ENCODE results near the gene AIP.
"Not testable (repeated sequence)": the region's sequence is repeated elsewhere in the genome, so short reads cannot be mapped to it uniquely, and the experiment has no call there.

The AIP gene

DNA sequence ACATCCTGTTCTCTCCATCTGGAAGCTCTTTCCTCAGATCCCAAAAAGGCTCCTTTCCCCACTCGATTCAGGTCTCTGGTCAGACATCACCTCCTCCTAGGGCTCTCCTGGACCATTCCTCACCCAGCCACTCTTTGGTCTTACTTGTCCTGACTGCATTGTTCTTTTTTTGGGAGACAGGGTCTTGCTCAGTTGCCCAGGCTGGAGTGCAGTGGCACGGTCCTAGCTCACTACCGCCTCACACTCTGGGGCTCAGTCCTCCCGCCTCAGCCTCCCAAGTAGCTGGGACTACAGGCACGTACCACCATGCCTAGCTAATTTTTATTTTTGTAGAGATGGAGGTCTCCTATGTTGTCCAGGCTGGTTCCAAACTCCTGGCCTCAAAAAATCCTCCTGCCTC lies 37.3 kb upstream of the AIP start:
- no peak for DNase-seq
- in situ Hi-C loops (cut with MboI; ENCODE audit: low pct_unique_long_range_greater_than_20kb, low sequenced_read_pairs), result no loop called here

GRCh38 chr11:67448220-67448609 lies 34.6 kb upstream of the AIP start:
- in situ Hi-C loops (cut with MboI; ENCODE audit: low pct_unique_long_range_greater_than_20kb, low sequenced_read_pairs), result no loop called here

GRCh38 chr11:67449116-67449844 lies 33.5 kb upstream of the AIP start:
- peak; percentile 59 for DNase-seq
- in situ Hi-C loops (cut with MboI; ENCODE audit: low pct_unique_long_range_greater_than_20kb, low sequenced_read_pairs), result no loop called here

More at GRCh38 chr11:67448220-67448609, 34.6 kb upstream of the AIP start:
- no peak for DNase-seq

- no peak for DNase-seq
- in situ Hi-C loops (cut with MboI; ENCODE audit: low pct_unique_long_range_greater_than_20kb, low sequenced_read_pairs), result no loop called here
These were observed 31.8 kb upstream of the AIP start for GRCh38 chr11:67450796-67451657.

DNA sequence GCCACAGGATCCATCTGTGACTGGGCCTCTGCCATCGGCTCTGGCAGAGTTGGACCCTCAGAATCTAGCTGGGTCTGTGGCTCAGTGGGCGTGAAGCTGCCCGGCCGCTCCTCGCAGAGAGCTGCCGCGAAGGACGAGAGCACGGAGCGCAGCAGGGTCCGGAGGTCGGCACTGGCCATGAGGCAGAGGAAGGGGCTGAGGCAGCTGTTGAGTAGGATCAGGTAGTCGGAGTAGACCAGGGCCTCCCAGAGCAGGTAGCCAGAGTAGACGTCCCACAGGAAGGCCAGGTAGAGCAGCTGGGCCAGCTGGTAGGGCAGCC lies 31.2 kb upstream of the AIP start:
- DNase-seq, result no peak
- in situ Hi-C loops (cut with MboI; ENCODE audit: low pct_unique_long_range_greater_than_20kb, low sequenced_read_pairs), result no loop called here

GRCh38 chr11:67452141-67452952 lies 30.5 kb upstream of the AIP start, which contains the start of gene GPR152:
Gene GPR152 (minus strand): TSS chr11:67452729. CDS start chr11:67452724, 5 bp downstream.
- no peak for DNase-seq
- in situ Hi-C loops (cut with MboI; ENCODE audit: low pct_unique_long_range_greater_than_20kb, low sequenced_read_pairs), result no loop called here

GRCh38 chr11:67453816-67454732 lies 28.8 kb upstream of the AIP start:
- in situ Hi-C loops (cut with MboI; ENCODE audit: low pct_unique_long_range_greater_than_20kb, low sequenced_read_pairs), result no loop called here
- DNase-seq, result no peak

GRCh38 chr11:67455054-67455453 lies 27.8 kb upstream of the AIP start, which contains the start of gene CABP4:
Gene CABP4 (plus strand): TSS chr11:67455354. CDS start chr11:67455424, 70 bp downstream.
- in situ Hi-C loops (cut with MboI; ENCODE audit: low pct_unique_long_range_greater_than_20kb, low sequenced_read_pairs), result no loop called here
- no peak for DNase-seq

DNA sequence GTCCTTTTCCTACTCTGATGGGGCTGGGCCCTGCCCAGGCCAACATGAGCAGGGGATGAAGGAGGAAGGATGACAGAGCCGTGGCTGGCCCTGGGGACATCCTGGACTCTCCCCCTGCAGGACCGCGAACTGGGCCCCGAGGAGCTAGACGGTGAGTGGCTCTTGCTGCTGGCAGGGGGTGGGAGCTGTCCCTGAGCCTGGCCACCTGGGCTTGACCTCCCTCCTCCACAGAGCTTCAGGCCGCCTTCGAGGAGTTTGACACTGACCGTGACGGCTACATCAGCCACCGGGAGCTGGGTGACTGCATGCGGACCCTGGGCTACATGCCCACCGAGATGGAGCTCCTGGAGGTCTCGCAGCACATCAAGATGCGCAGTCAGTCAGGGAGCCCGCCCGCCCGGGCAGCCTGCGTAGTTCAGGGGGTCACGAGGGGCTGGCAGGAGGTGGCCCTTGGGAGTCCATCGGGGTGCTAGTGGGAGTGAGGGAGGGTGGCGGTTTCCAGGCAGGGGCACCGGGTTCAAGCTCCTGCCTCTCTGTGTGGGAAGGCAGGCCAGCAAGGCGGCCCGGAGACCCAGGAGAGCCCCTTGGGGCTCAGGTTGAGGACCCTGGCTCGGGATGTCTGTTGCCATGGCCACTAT lies 26.6 kb upstream of the AIP start:
- in situ Hi-C loops (cut with MboI; ENCODE audit: low pct_unique_long_range_greater_than_20kb, low sequenced_read_pairs), result no loop called here
- DNase-seq, result no peak

DNA sequence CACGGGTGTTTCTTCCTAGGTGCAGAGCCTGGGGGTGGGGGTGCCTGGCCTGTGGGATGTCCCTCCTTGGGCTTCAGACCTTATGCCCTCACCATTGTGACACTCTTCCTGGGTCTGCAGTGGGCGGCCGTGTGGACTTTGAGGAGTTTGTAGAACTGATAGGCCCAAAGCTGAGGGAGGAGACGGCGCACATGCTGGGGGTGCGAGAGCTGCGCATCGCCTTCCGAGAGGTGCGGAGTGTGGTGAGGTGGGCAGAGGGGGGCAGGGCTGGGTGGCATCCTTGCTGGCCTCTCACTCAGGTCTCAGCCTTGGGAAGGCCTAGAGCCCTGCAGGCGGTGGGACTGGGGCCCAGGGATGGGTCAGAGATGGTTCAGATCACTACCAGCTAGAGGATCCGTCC lies 25.4 kb upstream of the AIP start:
- in situ Hi-C loops (cut with MboI; ENCODE audit: low pct_unique_long_range_greater_than_20kb, low sequenced_read_pairs), result no loop called here
- DNase-seq, result no peak

GRCh38 chr11:67458266-67458665 lies 24.6 kb upstream of the AIP start:
- in situ Hi-C loops (cut with MboI; ENCODE audit: low pct_unique_long_range_greater_than_20kb, low sequenced_read_pairs), result no loop called here
- no peak for DNase-seq

DNA sequence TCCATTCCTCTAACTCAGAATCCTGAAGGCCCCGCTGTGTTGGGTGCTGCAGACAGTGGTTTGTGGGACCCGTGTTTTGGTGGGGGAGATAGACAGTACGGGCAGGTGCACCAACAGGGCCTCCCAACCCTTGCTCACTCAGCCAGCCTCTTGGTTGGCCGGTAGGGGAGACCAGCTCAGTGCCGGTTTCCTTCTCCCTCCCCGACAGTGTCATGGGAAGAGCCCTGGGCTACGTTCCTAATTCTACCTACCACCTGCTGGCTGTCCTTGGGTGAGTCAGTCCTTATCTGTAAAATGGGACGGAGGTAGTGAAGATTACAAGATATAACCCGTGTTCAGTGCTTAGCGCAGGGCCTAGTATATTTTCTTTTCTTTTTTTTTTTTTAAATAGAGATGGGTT lies 19.6 kb upstream of the AIP start:
- DNase-seq, result no peak
- in situ Hi-C loops (cut with MboI; ENCODE audit: low pct_unique_long_range_greater_than_20kb, low sequenced_read_pairs), result no loop called here

GRCh38 chr11:67463680-67464410 lies 19.0 kb upstream of the AIP start:
- DNase-seq, result peak; percentile 57
- in situ Hi-C loops (cut with MboI; ENCODE audit: low pct_unique_long_range_greater_than_20kb, low sequenced_read_pairs), result no loop called here

DNA sequence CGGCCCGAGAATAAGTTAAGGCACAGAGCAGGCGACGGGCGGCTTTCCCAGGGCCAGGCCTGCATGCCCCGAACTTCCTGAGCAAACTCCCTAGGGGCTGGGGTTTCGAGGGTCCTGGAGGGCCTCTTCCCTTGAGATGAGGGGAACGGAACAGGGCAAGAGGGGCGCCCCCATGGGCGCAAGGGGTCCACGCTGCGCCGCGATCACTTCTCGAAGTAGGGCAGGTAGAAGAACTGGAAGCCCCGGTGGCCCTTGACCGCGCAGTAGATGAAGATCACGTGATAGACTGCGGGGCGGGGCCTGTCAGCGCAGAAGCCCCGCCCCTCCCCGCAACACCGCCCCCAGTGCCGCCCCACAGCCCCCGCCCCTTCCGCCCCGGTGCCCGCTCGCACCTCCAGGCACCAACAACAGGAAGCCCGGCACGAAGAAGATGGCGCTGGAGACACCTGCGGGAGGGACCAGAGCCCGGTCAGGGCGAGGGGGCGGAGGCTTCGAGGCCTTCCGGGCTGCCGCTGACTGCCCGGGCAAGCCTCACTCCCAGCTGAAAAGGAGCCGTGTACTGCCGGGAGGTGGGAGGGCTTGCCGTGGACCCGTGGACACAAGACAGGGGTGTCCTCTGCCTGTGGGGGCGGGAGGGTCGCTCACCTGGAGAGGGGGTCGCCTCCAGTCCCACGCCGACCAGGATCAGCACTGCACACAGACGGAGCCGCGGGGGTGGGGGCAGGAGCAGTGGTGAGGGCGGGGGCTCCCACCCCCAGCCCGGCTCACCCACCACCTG lies 18.2 kb upstream of the AIP start:
- in situ Hi-C loops (cut with MboI; ENCODE audit: low pct_unique_long_range_greater_than_20kb, low sequenced_read_pairs), result no loop called here
- DNase-seq, result peak; percentile 82

GRCh38 chr11:67465189-67465510 lies 17.7 kb upstream of the AIP start:
- in situ Hi-C loops (cut with MboI; ENCODE audit: low pct_unique_long_range_greater_than_20kb, low sequenced_read_pairs), result no loop called here
- no peak for DNase-seq

DNA sequence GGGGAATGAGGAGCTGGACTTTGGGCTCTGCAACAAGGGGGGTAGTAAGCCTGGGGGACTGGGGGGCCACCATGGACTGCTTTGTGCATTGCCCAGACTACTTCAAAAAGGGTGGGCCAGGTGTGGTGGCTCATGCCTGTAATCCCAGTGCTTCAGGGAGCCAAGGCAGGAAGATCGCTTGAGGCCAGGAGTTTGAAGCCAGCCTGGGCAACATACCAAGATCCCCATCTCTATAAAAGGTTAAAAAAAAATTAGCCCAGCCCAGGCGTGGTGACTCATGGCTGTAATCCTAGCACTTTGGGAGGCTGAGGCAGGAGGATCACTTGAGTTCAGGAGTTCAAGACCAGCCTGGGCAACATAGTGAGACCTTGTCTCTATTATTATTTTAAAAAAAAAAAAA lies 17.3 kb upstream of the AIP start:
- DNase-seq; in situ Hi-C loops (cut with MboI; ENCODE audit: low pct_unique_long_range_greater_than_20kb, low sequenced_read_pairs): not testable (repeated sequence)

- no peak for DNase-seq
- in situ Hi-C loops (cut with MboI; ENCODE audit: low pct_unique_long_range_greater_than_20kb, low sequenced_read_pairs), result no loop called here
These were observed 16.5 kb upstream of the AIP start for GRCh38 chr11:67466367-67466766.
